Activated CD4-positive, alpha-beta T cell treated with anti-CD3 and anti-CD28 coated beads, Interleukin-2, amount 10 ng/mL, durations not matched to agents 7 days and 5 days (primary cell): ENCODE data around the gene TERB1. TPM values are rescaled to one million over a fixed set of nuclear protein-coding genes. Genes with fewer than 3 reads are reported as not detected.

Experiments
- CTCF ChIA-PET: fragments of 350-600 bp; sonication (Branson Sonifier 250); formaldehyde crosslinking; loops from one replicate; lab custom pipeline; 2021; ENCODE audit warnings: antibody characterized with exemption; lab: Charles Lee
- POLR2A ChIA-PET: fragments of 350-600 bp; sonication (Branson Sonifier 250); formaldehyde crosslinking; loops from one replicate; lab custom pipeline; 2021; ENCODE audit warnings: antibody characterized with exemption; lab: Charles Lee
- DNase-seq: peaks from one replicate; pipeline ENCODE4 v3.0.0-alpha.2; 2020
- H3K27ac Mint-ChIP-seq: one replicate; pipeline ENCODE4 v1.8.0; 2021; ENCODE audit warnings: mild to moderate bottlenecking, moderate library complexity, mixed read lengths
- H3K27me3 Mint-ChIP-seq: one replicate; pipeline ENCODE4 v1.8.0; 2021; ENCODE audit warnings: mixed read lengths
- H3K36me3 Mint-ChIP-seq: one replicate; pipeline ENCODE4 v1.8.0; 2021; ENCODE audit warnings: low read depth, mixed read lengths
- H3K4me1 Mint-ChIP-seq: one replicate; pipeline ENCODE4 v1.8.0; 2021; ENCODE audit warnings: mixed read lengths
- H3K4me3 Mint-ChIP-seq: one replicate; pipeline ENCODE4 v1.8.0; 2021; ENCODE audit warnings: mild to moderate bottlenecking, moderate library complexity, mixed read lengths
- H3K9me3 Mint-ChIP-seq: one replicate; pipeline ENCODE4 v1.8.0; 2021; ENCODE audit warnings: mixed read lengths
- total RNA-seq, 2 experiments: library from RNA; stranded (reverse); gene quantifications; one replicate each; pipeline ENCODE4 v1.2.3, GENCODE V29; 2021

Gene TERB1
- total RNA-seq, 2 experiments from 2014 or later = 0.15 to 0.27 TPM

- H3K27me3 Mint-ChIP-seq = peaks cover 12% of the 10 kb centered on the region
- DNase-seq = no peak
- no peak overlapping the region for H3K27ac Mint-ChIP-seq
- CTCF ChIA-PET = interaction anchor here (1.1 kb wide), 1 partner anchor 50 kb away, joined by 3 read pairs; no protein-coding TSS in a partner anchor
- H3K9me3 Mint-ChIP-seq = no peaks in the 10 kb centered on the region
- H3K4me3 Mint-ChIP-seq = no peak overlapping the region
- no peaks in the 10 kb centered on the region for H3K36me3 Mint-ChIP-seq
- POLR2A ChIA-PET = no interaction called here
- H3K4me1 Mint-ChIP-seq = no peaks in the 10 kb centered on the region
These were observed 88.9 kb downstream of the TERB1 start for GRCh38 chr16:66712512-66712911.

GRCh38 chr16:66711581-66711980 is 89.8 kb downstream of the TERB1 start:
- DNase-seq = no peak
- H3K4me3 Mint-ChIP-seq = no peak overlapping the region
- H3K4me1 Mint-ChIP-seq = no peaks in the 10 kb centered on the region
- POLR2A ChIA-PET = no interaction called here
- H3K36me3 Mint-ChIP-seq = no peaks in the 10 kb centered on the region
- H3K27me3 Mint-ChIP-seq = peaks cover 15% of the 10 kb centered on the region
- H3K27ac Mint-ChIP-seq = no peak overlapping the region
- CTCF ChIA-PET = no interaction called here
- H3K9me3 Mint-ChIP-seq = no peaks in the 10 kb centered on the region

- no peak for DNase-seq
- Mint-ChIP-seq H3K27me3 (peaks cover 18% of the 10 kb centered on the region), H3K4me3 (no peak overlapping the region)
These were observed 94.9 kb downstream of the TERB1 start for GRCh38 chr16:66706506-66706880.

GRCh38 chr16:66705790-66706505 is 95.4 kb downstream of the TERB1 start:
- CTCF ChIA-PET = interaction anchor here (1.0 kb wide), 1 partner anchor 55 kb away, joined by 3 read pairs; no protein-coding TSS in a partner anchor
- no peaks in the 10 kb centered on the region for H3K36me3 Mint-ChIP-seq
- H3K9me3 Mint-ChIP-seq = peaks cover under 1% of the 10 kb centered on the region
- H3K27ac Mint-ChIP-seq = no peak overlapping the region
- no peak for DNase-seq
- peaks cover 2% of the 10 kb centered on the region for H3K4me1 Mint-ChIP-seq
- peaks cover 18% of the 10 kb centered on the region for H3K27me3 Mint-ChIP-seq
- H3K4me3 Mint-ChIP-seq = no peak overlapping the region
- POLR2A ChIA-PET = no interaction called here

More at GRCh38 chr16:66706506-66706880, 94.9 kb downstream of the TERB1 start:
- Mint-ChIP-seq H3K9me3 (no peaks in the 10 kb centered on the region), H3K4me1 (no peaks in the 10 kb centered on the region), H3K27ac (no peak overlapping the region), H3K36me3 (no peaks in the 10 kb centered on the region)
- ChIA-PET POLR2A (no interaction called here), CTCF (no interaction called here)

Other genes starting within 250 kb of the TERB1 start
- gene CKLF, start 249.0 kb downstream of the TERB1 start, total RNA-seq = 100 to 1,000 TPM; 124 to 132 TPM
- 10 to 100 TPM; 12.3 to 15.3 TPM for gene CMTM1, start 235.1 kb downstream of the TERB1 start, total RNA-seq
- under 1 TPM; 0.73 to 0.97 TPM for gene CMTM2, start 222.1 kb downstream of the TERB1 start, total RNA-seq
- gene CMTM3, start 196.9 kb downstream of the TERB1 start, total RNA-seq = 100 to 1,000 TPM; 100 to 107 TPM
- gene CMTM4, start 104.8 kb downstream of the TERB1 start, total RNA-seq = under 1 TPM; 0.73 to 0.84 TPM
- gene DYNC1LI2, start 50.0 kb downstream of the TERB1 start, total RNA-seq = 10 to 100 TPM; 53.9 to 65.9 TPM
- gene NAE1, start 29.4 kb upstream of the TERB1 start, total RNA-seq = 10 to 100 TPM; 62.5 to 72.6 TPM
- gene CA7, start 42.8 kb upstream of the TERB1 start, total RNA-seq = not detected
- gene PDP2, start 78.9 kb upstream of the TERB1 start, total RNA-seq = 10 to 100 TPM; 20.8 to 21.4 TPM
- not detected for gene CDH16, start 117.3 kb upstream of the TERB1 start, total RNA-seq
- under 1 TPM; 0.20 to 0.23 TPM for gene RRAD, start 124.0 kb upstream of the TERB1 start, total RNA-seq
- gene CIAO2B, start 132.8 kb upstream of the TERB1 start, total RNA-seq = 100 to 1,000 TPM in 1 of 2 experiments, 10 to 100 TPM in 1; 95.2 to 112 TPM
- gene CES2, start 133.9 kb upstream of the TERB1 start, total RNA-seq = 10 to 100 TPM; 31.5 to 34.9 TPM
- 1 to 10 TPM; 5.9 to 6.4 TPM for gene CES3, start 159.7 kb upstream of the TERB1 start, total RNA-seq
- gene CES4A, start 187.0 kb upstream of the TERB1 start, total RNA-seq = 10 to 100 TPM; 28.9 to 30.5 TPM
- 100 to 1,000 TPM; 218 to 222 TPM for gene CBFB, start 227.6 kb upstream of the TERB1 start, total RNA-seq